Measurements from ENCODE around the gene PIP5KL1.

Gene PIP5KL1, protein sequence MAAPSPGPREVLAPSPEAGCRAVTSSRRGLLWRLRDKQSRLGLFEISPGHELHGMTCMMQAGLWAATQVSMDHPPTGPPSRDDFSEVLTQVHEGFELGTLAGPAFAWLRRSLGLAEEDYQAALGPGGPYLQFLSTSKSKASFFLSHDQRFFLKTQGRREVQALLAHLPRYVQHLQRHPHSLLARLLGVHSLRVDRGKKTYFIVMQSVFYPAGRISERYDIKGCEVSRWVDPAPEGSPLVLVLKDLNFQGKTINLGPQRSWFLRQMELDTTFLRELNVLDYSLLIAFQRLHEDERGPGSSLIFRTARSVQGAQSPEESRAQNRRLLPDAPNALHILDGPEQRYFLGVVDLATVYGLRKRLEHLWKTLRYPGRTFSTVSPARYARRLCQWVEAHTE

DNA sequence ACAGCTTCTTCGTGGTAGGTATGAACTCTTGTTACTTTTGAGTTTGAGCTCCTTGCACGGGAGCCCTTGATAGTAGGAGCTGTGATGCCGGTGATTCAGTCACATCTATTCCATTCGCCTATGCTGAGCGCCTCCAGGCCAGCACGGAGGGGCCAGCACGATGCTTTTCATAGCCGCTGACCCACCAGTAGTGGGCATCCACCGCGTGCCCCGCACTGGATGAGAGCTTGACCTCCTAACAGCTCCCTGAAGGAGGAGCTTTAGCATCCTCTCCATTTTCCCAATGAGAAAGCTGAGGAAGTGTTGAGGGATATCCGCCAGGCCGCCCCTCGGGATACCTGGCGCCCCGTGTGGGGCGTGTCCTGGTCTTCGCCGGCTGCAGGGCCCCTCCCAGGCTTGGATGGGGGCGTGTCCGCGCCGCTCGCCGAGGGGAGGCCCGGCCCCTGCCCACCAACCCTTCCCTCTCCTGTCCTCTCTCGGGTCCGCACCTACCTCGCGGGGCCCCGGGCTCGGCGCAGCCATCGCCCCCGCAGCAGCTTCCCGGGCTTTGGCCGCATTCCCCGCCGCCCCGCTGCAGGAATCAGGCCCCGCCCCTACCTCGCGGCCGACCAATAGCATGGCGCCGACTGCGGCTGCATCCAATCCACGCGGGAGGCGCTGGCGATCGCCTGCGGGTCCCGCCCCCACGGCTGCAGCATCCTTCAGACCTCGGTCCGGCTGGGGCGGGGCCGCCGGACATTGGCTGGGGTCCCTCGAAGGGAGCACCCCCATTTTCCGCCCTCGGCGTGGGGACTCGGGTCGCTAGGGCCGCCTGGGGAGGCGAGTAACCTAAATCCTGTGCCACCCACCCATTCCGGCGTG is at the start of gene PIP5KL1:
Gene PIP5KL1, minus strand, starts transcription at position 547 of the 861 bp plus-strand sequence. Its CDS starts 25 bp downstream, at position 522.
- FAIRE-seq = no peak

GRCh38 chr9:127980060-127980705 is 49.6 kb upstream of the PIP5KL1 start:
- no peak for FAIRE-seq

GRCh38 chr9:127979333-127980059 is 48.9 kb upstream of the PIP5KL1 start:
- FAIRE-seq = no peak

- FAIRE-seq = no peak
Observed at GRCh38 chr9:127979015-127979332, 48.4 kb upstream of the PIP5KL1 start.

- FAIRE-seq = no peak
Observed at GRCh38 chr9:127977884-127978647, 47.5 kb upstream of the PIP5KL1 start.

- FAIRE-seq = no peak
Observed at GRCh38 chr9:127977009-127977883, 46.7 kb upstream of the PIP5KL1 start.

GRCh38 chr9:127976498-127976897 is 45.9 kb upstream of the PIP5KL1 start:
- FAIRE-seq = no peak

DNA sequence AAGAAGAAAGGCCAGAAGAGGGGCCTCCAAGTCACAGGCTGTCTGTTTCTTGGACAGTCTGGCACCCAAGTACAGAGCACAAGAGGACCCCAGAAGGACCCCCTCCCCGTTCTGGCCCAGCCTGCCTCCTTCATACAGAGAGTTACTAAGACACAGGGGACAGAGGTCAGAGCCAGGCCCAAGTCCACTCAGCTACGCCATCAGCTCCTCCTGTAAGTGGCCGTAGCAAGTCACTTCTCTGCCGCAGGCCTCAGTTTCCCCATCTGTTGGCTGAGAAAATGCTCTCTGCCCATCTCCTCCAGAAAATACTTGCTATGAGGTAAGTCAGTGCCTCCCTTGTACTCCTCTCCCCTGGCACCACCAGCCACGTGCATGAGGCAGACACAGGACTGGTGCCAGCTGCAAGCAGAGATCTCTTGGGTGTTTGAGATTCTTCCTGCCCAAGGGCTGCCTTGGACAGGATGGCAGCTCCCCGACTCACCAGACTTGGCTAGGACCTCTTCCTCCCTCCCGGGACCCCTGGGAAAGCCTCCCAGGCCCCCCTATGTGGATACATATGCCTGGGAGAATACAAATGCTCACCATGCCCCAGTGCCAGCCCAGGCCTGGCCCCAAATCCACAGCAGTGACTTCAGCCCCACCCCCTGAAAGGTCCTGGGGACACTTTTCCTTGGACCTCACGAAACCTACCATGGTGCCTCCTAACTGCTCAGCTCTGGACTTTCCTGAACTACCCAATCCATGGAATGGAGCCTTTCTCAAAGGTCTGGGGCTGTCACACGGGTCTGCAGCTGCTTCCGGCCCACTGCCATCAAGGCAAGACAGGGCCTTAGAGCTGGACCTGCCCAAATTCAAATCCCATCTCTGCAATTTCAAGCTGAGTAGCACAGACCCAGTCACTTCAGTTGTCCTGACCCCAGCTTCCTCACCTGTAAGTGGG is 45.1 kb upstream of the PIP5KL1 start:
- no peak for FAIRE-seq

GRCh38 chr9:127974769-127975261 is 44.2 kb upstream of the PIP5KL1 start:
- no peak for FAIRE-seq

GRCh38 chr9:127974001-127974768 is 43.6 kb upstream of the PIP5KL1 start:
- FAIRE-seq = no peak

- no peak for FAIRE-seq
Observed at GRCh38 chr9:127973169-127974000, 42.8 kb upstream of the PIP5KL1 start.

DNA sequence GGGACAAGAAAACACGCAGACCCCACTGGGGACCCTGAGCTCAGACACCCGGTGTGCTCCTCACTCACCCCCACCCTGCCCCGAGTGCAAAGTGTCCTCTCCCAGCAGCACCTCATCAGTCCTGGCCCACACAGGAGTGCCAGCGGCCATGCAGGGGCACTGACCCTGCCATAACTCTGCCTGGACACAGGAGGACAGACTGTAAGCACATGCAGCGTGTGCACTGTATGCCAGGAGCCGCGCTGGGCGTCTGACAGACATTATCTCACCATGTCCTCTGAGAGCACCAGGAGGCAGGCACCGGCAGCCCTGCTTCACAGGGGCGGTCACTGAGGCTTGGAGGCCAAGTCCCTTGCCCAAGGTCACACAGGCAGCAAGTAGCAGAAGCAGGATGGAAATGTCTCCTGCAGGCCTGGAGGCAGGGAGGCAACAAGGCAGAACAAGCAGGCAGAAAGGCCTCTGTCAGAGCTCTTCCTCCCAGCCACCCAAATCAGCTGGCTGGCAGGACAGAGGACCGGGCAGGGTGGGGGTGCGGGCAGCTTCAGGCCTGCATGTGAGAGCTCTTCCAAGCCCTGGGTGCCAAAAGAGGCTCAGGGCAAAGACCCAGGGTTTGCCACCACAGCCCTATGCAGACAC is 41.8 kb upstream of the PIP5KL1 start:
- no peak for FAIRE-seq

- no peak for FAIRE-seq
Observed at GRCh38 chr9:127971357-127972235, 41.0 kb upstream of the PIP5KL1 start.

- FAIRE-seq = no peak
Observed at GRCh38 chr9:127970401-127971313, 40.1 kb upstream of the PIP5KL1 start.

All from colon (tissue), 2 donors.